Neutrophil (primary cell): Measurements from ENCODE around the gene STAT3.

Experiments used
- H3K27ac ChIP-seq: fragments of 200-600 bp; sonication (generic); 2 replicates; pipeline ENCODE4 v1.5.1; 2016; ENCODE audit warnings: mild to moderate bottlenecking, moderate library complexity
- H3K27me3 ChIP-seq: fragments of 200-600 bp; sonication (generic); 2 replicates; pipeline ENCODE4 v1.6.0; 2016; ENCODE audit warnings: mild to moderate bottlenecking
- H3K36me3 ChIP-seq: fragments of 200-600 bp; sonication (generic); 2 replicates; pipeline ENCODE4 v1.5.1; 2017
- H3K4me1 ChIP-seq, 2 experiments: fragments of 200-600 bp in 1 of 2; sonication (generic) in 1 of 2; 1 replicate in 1 of 2; 2 replicates in 1 of 2; pipeline versions ENCODE4 v1.5.1 to v1.6.1; 2013 to 2016; ENCODE audit warnings: low read depth in 1 of 2, low read length in 1 of 2, mild to moderate bottlenecking in 1 of 2, moderate library complexity in 1 of 2; ENCODE audit not compliant: control insufficient read depth in 1 of 2, insufficient read depth in 1 of 2
- H3K4me3 ChIP-seq, 2 experiments: fragments of 200-600 bp in 1 of 2; sonication (generic) in 1 of 2; 1 replicate in 1 of 2; 2 replicates in 1 of 2; pipeline ENCODE4 v1.5.1; 2013 to 2016; ENCODE audit warnings: low read depth in 1 of 2, low read length in 1 of 2, mild to moderate bottlenecking in 1 of 2, moderate library complexity in 1 of 2
- H3K9me3 ChIP-seq: fragments of 200-600 bp; sonication (generic); 2 replicates; pipeline ENCODE4 v1.5.1; 2016
- TF ChIP-seq, protein P1 (sequence below): fragments of 200-600 bp; sonication (generic); IDR thresholded peaks from 2 replicates; pipeline ENCODE4 v1.5.1; 2016; ENCODE audit warnings: antibody characterized with exemption

Gene STAT3

DNA sequence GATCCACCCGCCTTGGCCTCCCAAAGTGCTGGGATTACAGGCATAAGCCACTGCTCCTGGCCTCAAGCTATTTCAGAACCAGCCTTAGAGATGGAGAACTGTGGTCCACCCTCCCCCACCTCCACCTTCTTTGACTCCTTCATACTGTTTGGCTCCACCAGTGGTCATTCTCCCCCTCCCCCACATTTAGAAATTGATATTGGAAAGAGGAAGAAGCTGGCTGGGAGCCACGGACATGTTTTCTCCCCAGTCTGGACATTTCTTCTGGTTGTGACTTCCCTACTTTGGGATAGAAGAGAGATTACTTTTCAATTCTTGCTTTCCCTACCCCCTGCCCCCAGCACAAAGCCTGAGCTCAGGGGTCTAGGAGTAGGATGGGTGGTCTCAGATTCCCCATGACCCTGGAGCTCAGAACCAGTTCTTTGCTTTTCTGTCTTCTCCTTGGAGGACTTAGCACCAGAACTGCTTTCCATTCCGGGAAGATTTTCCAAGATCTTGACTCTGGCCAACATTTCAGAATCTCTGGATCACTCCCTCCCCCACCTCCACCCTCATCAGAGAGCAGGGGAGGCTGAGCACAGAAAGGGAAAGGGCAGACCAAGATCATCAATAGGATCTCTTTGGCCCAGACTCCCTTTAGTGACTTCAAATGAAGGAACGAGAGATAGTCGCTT is 18.5 kb upstream of the STAT3 start:
- H3K4me3 ChIP-seq: no peak overlapping the region
- peaks cover 17 to 20% of the 10 kb centered on the region in 2 experiments for H3K4me1 ChIP-seq
- H3K9me3 ChIP-seq: no peaks in the 10 kb centered on the region
- peak overlapping the region; percentile 41 for H3K27ac ChIP-seq
- H3K27me3 ChIP-seq: no peaks in the 10 kb centered on the region
- no peaks in the 10 kb centered on the region for H3K36me3 ChIP-seq
- TF ChIP-seq, protein P1, sequence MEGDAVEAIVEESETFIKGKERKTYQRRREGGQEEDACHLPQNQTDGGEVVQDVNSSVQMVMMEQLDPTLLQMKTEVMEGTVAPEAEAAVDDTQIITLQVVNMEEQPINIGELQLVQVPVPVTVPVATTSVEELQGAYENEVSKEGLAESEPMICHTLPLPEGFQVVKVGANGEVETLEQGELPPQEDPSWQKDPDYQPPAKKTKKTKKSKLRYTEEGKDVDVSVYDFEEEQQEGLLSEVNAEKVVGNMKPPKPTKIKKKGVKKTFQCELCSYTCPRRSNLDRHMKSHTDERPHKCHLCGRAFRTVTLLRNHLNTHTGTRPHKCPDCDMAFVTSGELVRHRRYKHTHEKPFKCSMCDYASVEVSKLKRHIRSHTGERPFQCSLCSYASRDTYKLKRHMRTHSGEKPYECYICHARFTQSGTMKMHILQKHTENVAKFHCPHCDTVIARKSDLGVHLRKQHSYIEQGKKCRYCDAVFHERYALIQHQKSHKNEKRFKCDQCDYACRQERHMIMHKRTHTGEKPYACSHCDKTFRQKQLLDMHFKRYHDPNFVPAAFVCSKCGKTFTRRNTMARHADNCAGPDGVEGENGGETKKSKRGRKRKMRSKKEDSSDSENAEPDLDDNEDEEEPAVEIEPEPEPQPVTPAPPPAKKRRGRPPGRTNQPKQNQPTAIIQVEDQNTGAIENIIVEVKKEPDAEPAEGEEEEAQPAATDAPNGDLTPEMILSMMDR: no peak

DNA sequence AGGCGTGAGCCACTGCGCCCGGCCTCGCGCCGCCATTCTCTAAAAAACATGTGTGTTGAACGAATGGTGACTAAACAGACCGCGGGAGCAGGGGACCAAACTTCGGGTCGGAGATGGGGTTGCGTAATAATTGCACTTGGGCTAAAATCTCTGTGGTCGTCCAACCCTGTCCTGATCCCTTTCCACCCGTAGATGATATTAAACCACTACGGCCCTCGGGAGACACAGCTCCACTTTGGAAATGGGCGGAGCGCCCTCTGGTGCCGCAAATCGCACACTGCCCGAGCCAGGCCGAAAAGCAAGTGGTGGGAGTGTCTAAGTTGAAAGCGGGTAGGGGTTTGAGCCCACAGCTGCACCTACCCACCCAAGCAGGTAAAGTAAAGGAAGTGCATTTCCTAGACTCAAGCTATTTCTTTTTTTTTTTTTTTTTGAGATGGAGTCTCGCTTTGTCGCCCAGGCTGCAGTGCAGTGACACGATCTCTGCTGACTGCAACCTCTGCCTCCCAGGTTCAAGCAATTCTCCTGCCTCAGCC is 17.8 kb upstream of the STAT3 start:
- H3K4me1 ChIP-seq: peaks cover 17 to 20% of the 10 kb centered on the region in 2 experiments
- TF ChIP-seq, protein P1: peak; percentile 94
- no peaks in the 10 kb centered on the region for H3K9me3 ChIP-seq
- no peaks in the 10 kb centered on the region for H3K36me3 ChIP-seq
- H3K27ac ChIP-seq: peak overlapping the region; percentile 41
- no peak overlapping the region for H3K4me3 ChIP-seq
- no peaks in the 10 kb centered on the region for H3K27me3 ChIP-seq

DNA sequence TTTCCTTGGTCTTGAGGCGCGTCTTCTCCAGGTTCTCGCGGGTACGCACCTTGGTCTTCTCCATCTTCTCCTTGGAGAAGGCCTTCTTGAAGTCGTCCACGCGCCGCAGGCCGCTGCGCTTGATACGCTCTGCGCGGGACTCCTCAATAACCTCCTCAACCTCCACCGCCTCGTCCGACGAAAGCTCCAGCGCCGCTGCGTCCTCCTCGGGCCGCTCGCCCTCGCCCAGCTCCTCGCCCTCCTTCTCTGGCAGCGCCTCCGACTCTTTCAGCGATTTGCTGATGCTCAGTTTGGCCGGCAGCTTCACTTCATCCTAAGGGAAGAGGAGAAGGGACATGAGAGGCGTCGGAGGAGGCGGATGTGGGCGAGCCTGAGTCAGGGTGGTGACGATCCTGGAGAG is 16.8 kb upstream of the STAT3 start:
- no peaks in the 10 kb centered on the region for H3K9me3 ChIP-seq
- peaks cover 17 to 20% of the 10 kb centered on the region in 2 experiments for H3K4me1 ChIP-seq
- H3K27me3 ChIP-seq: no peaks in the 10 kb centered on the region
- no peaks in the 10 kb centered on the region for H3K36me3 ChIP-seq
- no peak overlapping the region for H3K27ac ChIP-seq
- no peak overlapping the region for H3K4me3 ChIP-seq
- TF ChIP-seq, protein P1: no peak

DNA sequence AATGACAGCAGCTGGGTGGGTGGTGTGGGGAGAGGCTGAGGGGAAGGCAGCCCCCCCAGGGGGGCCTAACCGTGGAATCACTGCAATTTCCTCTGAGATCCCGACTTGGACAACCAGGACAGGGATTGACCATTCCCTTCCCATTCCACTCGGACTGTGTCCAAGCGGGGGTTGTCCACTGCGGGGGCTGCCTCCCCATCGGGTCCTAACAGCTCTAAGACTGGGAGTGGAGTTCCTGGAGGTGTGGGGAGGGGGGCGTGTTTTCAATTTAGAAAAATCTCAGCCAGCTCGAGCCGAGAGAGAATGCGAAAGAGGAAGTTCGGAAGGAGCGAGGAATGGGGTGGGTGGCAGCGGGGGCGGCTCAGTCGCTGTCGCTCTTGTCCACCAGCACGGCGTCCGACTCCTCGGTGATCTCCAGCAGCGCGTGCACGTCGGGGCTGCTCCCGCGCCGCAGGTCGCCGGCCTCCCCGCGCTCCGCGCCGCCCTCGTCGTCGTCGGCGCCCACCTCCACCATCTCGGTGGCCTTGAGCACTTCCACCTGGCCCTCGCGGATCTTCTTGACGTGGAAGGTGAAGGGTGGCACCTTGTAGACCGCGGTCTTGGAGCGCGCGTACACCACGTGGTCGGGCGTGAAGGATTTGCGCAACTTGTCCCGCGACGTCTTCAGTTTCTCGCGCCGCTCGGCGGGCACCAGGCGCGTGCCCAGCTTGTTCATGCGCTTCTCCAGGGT is 16.2 kb upstream of the STAT3 start:
- Histone ChIP-seq H3K27ac (no peak overlapping the region), H3K4me1 (peaks cover 17 to 20% of the 10 kb centered on the region in 2 experiments), H3K4me3 (no peak overlapping the region), H3K36me3 (no peaks in the 10 kb centered on the region), H3K27me3 (no peaks in the 10 kb centered on the region), H3K9me3 (no peaks in the 10 kb centered on the region)
- TF ChIP-seq, protein P1: no peak

DNA sequence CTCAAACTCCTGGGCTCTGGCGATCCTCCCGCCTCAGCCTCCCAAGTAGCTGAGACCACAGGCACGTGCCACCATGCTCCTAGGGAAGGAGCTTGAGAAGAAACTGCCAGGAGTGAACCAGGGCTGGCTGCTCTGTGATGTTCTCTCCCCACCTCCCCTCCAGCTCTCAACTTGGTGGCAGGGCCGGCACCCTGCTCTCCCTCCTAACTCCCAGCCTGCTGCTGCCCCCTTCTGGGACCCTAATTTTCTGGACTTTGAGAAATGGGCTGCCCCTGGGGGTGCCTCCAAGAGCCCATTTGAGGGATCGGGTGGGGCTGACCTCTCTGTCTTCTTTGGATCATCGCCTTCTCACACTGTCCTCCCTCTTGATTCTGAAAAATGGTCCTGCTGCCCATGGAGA is 14.9 kb upstream of the STAT3 start:
- Histone ChIP-seq H3K27me3 (no peaks in the 10 kb centered on the region), H3K36me3 (no peaks in the 10 kb centered on the region), H3K4me3 (no peak overlapping the region), H3K27ac (no peak overlapping the region), H3K9me3 (no peaks in the 10 kb centered on the region), H3K4me1 (peaks cover 17 to 20% of the 10 kb centered on the region in 2 experiments)
- TF ChIP-seq, protein P1: no peak
